Hepatocyte (in vitro differentiated cells): ENCODE results near the gene STAT5B. TPM values are rescaled to one million over a fixed set of nuclear protein-coding genes. Genes with fewer than 3 reads are reported as not detected.
A peak's percentile ranks its signal among the peaks of the same experiment; 100 is the strongest.

ENCODE experiments used
- DNase-seq: peaks from one replicate; pipeline ENCODE4 v3.0.0-alpha.2; 2016; ENCODE audit warnings: low spot score
- H2AFZ ChIP-seq: fragments of 200-600 bp; sonication (generic); 2 replicates; pipeline ENCODE4 v1.6.0; 2016; ENCODE audit warnings: antibody characterized with exemption, mild to moderate bottlenecking
- H3K27ac ChIP-seq: fragments of 200-600 bp; sonication (generic); 2 replicates; pipeline ENCODE4 v1.5.1; 2016; ENCODE audit warnings: mild to moderate bottlenecking
- H3K27me3 ChIP-seq: fragments of 200-600 bp; sonication (generic); 2 replicates; pipeline ENCODE4 v1.6.1; 2016
- H3K36me3 ChIP-seq: fragments of 200-600 bp; sonication (generic); replicated peaks from 2 replicates; pipeline ENCODE4 v1.5.1; 2016; ENCODE audit warnings: low read depth; ENCODE audit not compliant: insufficient read depth
- H3K4me1 ChIP-seq: fragments of 200-600 bp; sonication (generic); 2 replicates; pipeline ENCODE4 v1.5.1; 2016; ENCODE audit warnings: mild to moderate bottlenecking, moderate library complexity; ENCODE audit not compliant: insufficient read depth
- H3K4me2 ChIP-seq: fragments of 200-600 bp; sonication (generic); 2 replicates; pipeline ENCODE4 v1.6.0; 2016
- H3K4me3 ChIP-seq: fragments of 200-600 bp; sonication (generic); 2 replicates; pipeline ENCODE4 v1.5.1; 2016; ENCODE audit warnings: mild to moderate bottlenecking
- H3K79me2 ChIP-seq: fragments of 200-600 bp; sonication (generic); 2 replicates; pipeline ENCODE4 v1.6.0; 2017; ENCODE audit warnings: mild to moderate bottlenecking
- H3K9me2 ChIP-seq: fragments of 200-600 bp; sonication (generic); replicated peaks from 2 replicates; pipeline ENCODE4 v1.6.0; 2017; ENCODE audit warnings: mild to moderate bottlenecking; ENCODE audit not compliant: insufficient read depth
- H3K9me3 ChIP-seq: fragments of 200-600 bp; sonication (generic); 2 replicates; pipeline ENCODE4 v1.5.1; 2016; ENCODE audit warnings: low read depth, mild to moderate bottlenecking
- H4K20me1 ChIP-seq: fragments of 200-600 bp; sonication (generic); 2 replicates; pipeline ENCODE4 v1.6.0; 2016; ENCODE audit warnings: mild to moderate bottlenecking; ENCODE audit not compliant: insufficient read depth, poor library complexity, severe bottlenecking
- EZH2 ChIP-seq: fragments of 200-600 bp; sonication (generic); IDR thresholded peaks from 2 replicates; pipeline ENCODE4 v1.6.1; 2016; ENCODE audit warnings: antibody characterized with exemption, mild to moderate bottlenecking, borderline replicate concordance
- EZH2phosphoT487 ChIP-seq: fragments of 200-600 bp; sonication (generic); IDR thresholded peaks from one replicate; pipeline ENCODE4 v1.6.1; 2018; ENCODE audit warnings: antibody characterized with exemption, mild to moderate bottlenecking, low read depth, moderate library complexity; ENCODE audit not compliant: unreplicated experiment, severe bottlenecking
- whole genome bisulfite sequencing: methylation state at CpG from one replicate; pipeline ENCODE4 v1.1.6; 2016; ENCODE audit warnings: low lambda C conversion rate; ENCODE audit errors: missing lambda C conversion rate; 5-methylcytosine and 5-hydroxymethylcytosine counted together
- polyA plus RNA-seq: library from polyadenylated mRNA; unstranded; fragments of >200 nt; fragmentation: Nextera tagmentation; extraction: Ambion mirVana; gene quantifications from 2 replicates; pipeline ENCODE4 v1.2.1, GENCODE V29; 2016
- total RNA-seq: library from RNA; depleted of rRNA; stranded (reverse); fragments of >200 nt; gene quantifications from 2 replicates; pipeline ENCODE4 v1.2.3, GENCODE V29; 2014
- TF ChIP-seq, protein P1 (sequence below): fragments of 200-600 bp; sonication (generic); IDR thresholded peaks from 2 replicates; pipeline ENCODE4 v1.5.1; 2016; ENCODE audit warnings: antibody characterized with exemption, mild to moderate bottlenecking; ENCODE audit not compliant: poor library complexity

The STAT5B gene
- total and polyA plus RNA-seq, 2 experiments from 2014 or later, result 25.7 to 26.0 TPM

GRCh38 chr17:42184713-42185620, 91.2 kb downstream of the STAT5B start, which contains the start of gene HCRT:
Gene HCRT (minus strand): TSS chr17:42185452. CDS start chr17:42185365, 87 bp downstream.
- Histone ChIP-seq H3K4me2 (peak within 1 kb of the TSS; percentile 95), H3K4me3 (no peak within 1 kb of the TSS), H3K27me3 (peaks cover 42% of the 10 kb centered on the region), H3K27ac (no peak within 1 kb of the TSS), H2AFZ (peak within 1 kb of the TSS; percentile 96), H3K4me1 (peaks cover 17% of the 10 kb centered on the region), H3K9me2 (no peaks in the 10 kb centered on the region), H3K36me3 (no peaks in the 10 kb centered on the region), H4K20me1 (no peaks in the 10 kb centered on the region), H3K79me2 (no peaks in the 10 kb centered on the region), H3K9me3 (no peaks in the 10 kb centered on the region)
- 71% methylated on average over 11 of the region's 11 CpGs for WGBS
- TF ChIP-seq EZH2phosphoT487, result no peak
- TF ChIP-seq, protein P1, sequence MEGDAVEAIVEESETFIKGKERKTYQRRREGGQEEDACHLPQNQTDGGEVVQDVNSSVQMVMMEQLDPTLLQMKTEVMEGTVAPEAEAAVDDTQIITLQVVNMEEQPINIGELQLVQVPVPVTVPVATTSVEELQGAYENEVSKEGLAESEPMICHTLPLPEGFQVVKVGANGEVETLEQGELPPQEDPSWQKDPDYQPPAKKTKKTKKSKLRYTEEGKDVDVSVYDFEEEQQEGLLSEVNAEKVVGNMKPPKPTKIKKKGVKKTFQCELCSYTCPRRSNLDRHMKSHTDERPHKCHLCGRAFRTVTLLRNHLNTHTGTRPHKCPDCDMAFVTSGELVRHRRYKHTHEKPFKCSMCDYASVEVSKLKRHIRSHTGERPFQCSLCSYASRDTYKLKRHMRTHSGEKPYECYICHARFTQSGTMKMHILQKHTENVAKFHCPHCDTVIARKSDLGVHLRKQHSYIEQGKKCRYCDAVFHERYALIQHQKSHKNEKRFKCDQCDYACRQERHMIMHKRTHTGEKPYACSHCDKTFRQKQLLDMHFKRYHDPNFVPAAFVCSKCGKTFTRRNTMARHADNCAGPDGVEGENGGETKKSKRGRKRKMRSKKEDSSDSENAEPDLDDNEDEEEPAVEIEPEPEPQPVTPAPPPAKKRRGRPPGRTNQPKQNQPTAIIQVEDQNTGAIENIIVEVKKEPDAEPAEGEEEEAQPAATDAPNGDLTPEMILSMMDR, result no peak
- TF ChIP-seq EZH2, result no peak
- no peak for DNase-seq

- H3K9me2 ChIP-seq, result no peaks in the 10 kb centered on the region
- no peak for TF ChIP-seq EZH2phosphoT487
- TF ChIP-seq EZH2, result no peak
- TF ChIP-seq, protein P1, result peak; percentile 70
- peak overlapping the region; percentile 87 for H3K27ac ChIP-seq
- no peaks in the 10 kb centered on the region for H3K79me2 ChIP-seq
- H2AFZ ChIP-seq, result peak overlapping the region; percentile 96
- H3K9me3 ChIP-seq, result no peaks in the 10 kb centered on the region
- peak overlapping the region; percentile 95 for H3K4me2 ChIP-seq
- peak overlapping the region; percentile 67 for H3K4me3 ChIP-seq
- H4K20me1 ChIP-seq, result no peaks in the 10 kb centered on the region
- peak; percentile 91 for DNase-seq
- 9% methylated on average over 72 of the region's 83 CpGs for WGBS
- no peaks in the 10 kb centered on the region for H3K36me3 ChIP-seq
- peaks cover 52% of the 10 kb centered on the region for H3K27me3 ChIP-seq
- H3K4me1 ChIP-seq, result peaks cover 17% of the 10 kb centered on the region
Observed at GRCh38 chr17:42183741-42184711, 92.2 kb downstream of the STAT5B start.

DNA sequence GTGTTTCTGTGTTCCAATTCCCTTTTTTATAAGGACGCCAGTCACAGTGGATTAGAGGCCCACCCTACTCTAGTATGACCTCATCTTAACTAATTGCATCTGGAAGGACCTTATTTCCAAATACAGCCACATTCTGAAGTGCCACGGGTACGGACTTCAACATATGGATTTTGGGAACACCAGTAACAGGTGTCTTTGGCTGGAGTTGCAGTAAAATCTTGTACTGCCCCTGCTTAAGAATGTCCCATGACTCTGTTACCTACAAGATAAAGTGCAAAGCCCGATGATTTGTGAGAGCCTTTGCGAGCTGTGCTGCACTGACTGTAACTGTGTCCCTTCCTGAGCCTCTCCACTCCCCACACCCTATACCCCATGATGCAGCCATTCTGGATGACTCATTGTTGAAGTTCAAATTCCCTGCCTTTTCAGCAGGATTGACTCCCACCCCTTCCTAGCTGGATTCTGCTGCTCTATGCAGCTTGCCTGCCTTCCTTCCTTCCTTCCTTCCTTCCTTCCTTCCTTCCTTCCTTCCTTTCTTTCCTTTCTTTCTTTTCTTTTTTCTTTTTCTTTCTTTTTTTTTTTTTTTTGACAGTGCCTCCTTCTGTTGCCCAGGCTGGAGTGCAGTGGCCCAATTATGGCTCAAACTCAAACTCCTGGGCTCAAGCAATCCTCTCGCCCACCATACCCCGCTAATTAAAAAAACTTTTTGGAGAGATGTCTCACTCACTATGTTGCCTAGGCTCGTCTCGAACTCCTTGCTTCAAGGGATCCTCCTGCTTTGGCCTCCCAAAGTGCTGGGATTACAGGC, 93.1 kb downstream of the STAT5B start:
- no peaks in the 10 kb centered on the region for H3K9me3 ChIP-seq
- no peaks in the 10 kb centered on the region for H3K36me3 ChIP-seq
- no peaks in the 10 kb centered on the region for H4K20me1 ChIP-seq
- H3K9me2 ChIP-seq, result no peaks in the 10 kb centered on the region
- H2AFZ ChIP-seq, result peak overlapping the region; percentile 96
- peak; percentile 67 for DNase-seq
- H3K4me3 ChIP-seq, result no peak overlapping the region
- no peaks in the 10 kb centered on the region for H3K79me2 ChIP-seq
- 81% methylated on average over 9 of the region's 9 CpGs for WGBS
- H3K27ac ChIP-seq, result peak overlapping the region; percentile 87
- H3K4me2 ChIP-seq, result peak overlapping the region; percentile 95
- TF ChIP-seq, protein P1, result no peak
- TF ChIP-seq EZH2 (no peak), EZH2phosphoT487 (no peak)
- H3K4me1 ChIP-seq, result peaks cover 17% of the 10 kb centered on the region
- peaks cover 54% of the 10 kb centered on the region for H3K27me3 ChIP-seq
